Neuronal stem cell (in vitro differentiated cells): Measurements from ENCODE around the gene NAT9.

Experiments used
- DNase-seq: peaks from one replicate; pipeline ENCODE4 v3.0.0-alpha.2; 2013; ENCODE audit warnings: low spot score
- H2AFZ ChIP-seq: one replicate; pipeline ENCODE4 v1.6.1; 2013; ENCODE audit warnings: mild to moderate bottlenecking, low read length, inconsistent platforms
- H2AK5ac ChIP-seq: 2 replicates; pipeline ENCODE4 v1.6.1; 2013; ENCODE audit warnings: low read depth, mild to moderate bottlenecking, inconsistent platforms, low read length, moderate library complexity, mixed read lengths
- H2BK120ac ChIP-seq: 2 replicates; pipeline ENCODE4 v1.6.1; 2013; ENCODE audit warnings: low read depth, mild to moderate bottlenecking, inconsistent platforms, low read length, moderate library complexity, mixed read lengths
- H2BK12ac ChIP-seq: one replicate; pipeline ENCODE4 v1.6.1; 2013; ENCODE audit warnings: low read length, inconsistent platforms
- H2BK15ac ChIP-seq: 2 replicates; pipeline ENCODE4 v1.6.1; 2013; ENCODE audit warnings: mild to moderate bottlenecking, low read length, inconsistent platforms, mixed read lengths
- H2BK5ac ChIP-seq: one replicate; pipeline ENCODE4 v1.6.1; 2013; ENCODE audit warnings: inconsistent platforms, mild to moderate bottlenecking, low read length, moderate library complexity
- H3K14ac ChIP-seq: one replicate; pipeline ENCODE4 v1.6.1; 2013; ENCODE audit warnings: low read length, inconsistent platforms
- H3K18ac ChIP-seq: 2 replicates; pipeline ENCODE4 v1.6.1; 2013; ENCODE audit warnings: low read length, inconsistent platforms
- H3K23ac ChIP-seq: 2 replicates; pipeline ENCODE4 v1.6.1; 2013; ENCODE audit warnings: low read depth, mild to moderate bottlenecking, mixed read lengths, low read length, inconsistent platforms; ENCODE audit not compliant: poor library complexity
- H3K27ac ChIP-seq: replicated peaks from 3 replicates; pipeline ENCODE4 v1.5.1; 2013; ENCODE audit warnings: low read length, inconsistent platforms
- H3K27me3 ChIP-seq, 3 experiments: 2 replicates each; pipeline ENCODE4 v1.6.1; 2013; ENCODE audit warnings: low read length in 3 of 3, mild to moderate bottlenecking in 2 of 3, inconsistent platforms in 1 of 3, low read depth in 1 of 3, mixed read lengths in 1 of 3, moderate library complexity in 1 of 3; ENCODE audit not compliant: control insufficient read depth in 3 of 3, insufficient read depth in 3 of 3
- H3K36me3 ChIP-seq, 2 donors: replicated peaks in 1 of 2; 2 replicates each; pipeline ENCODE4 v1.6.1; 2013; ENCODE audit warnings: low read length in 2 of 2; ENCODE audit not compliant: control insufficient read depth in 2 of 2, insufficient read depth in 2 of 2
- H3K4ac ChIP-seq: 2 replicates; pipeline ENCODE4 v1.6.1; 2013; ENCODE audit warnings: inconsistent platforms, mild to moderate bottlenecking, low read length, moderate library complexity
- H3K4me1 ChIP-seq, 2 donors: 1 replicate in 1 of 2; 2 replicates in 1 of 2; pipeline ENCODE4 v1.6.1; 2013; ENCODE audit warnings: low read length in 2 of 2, low read depth in 1 of 2; ENCODE audit not compliant: control insufficient read depth in 2 of 2, insufficient read depth in 1 of 2
- H3K4me2 ChIP-seq: one replicate; pipeline ENCODE4 v1.6.1; 2013; ENCODE audit warnings: mild to moderate bottlenecking, low read length, inconsistent platforms; ENCODE audit not compliant: insufficient read depth, poor library complexity, severe bottlenecking
- H3K4me3 ChIP-seq, 2 donors: 2 replicates each; pipeline ENCODE4 v1.5.1; 2013; ENCODE audit warnings: low read length in 2 of 2, mild to moderate bottlenecking in 2 of 2, inconsistent platforms in 1 of 2, moderate library complexity in 1 of 2
- H3K79me1 ChIP-seq: one replicate; pipeline ENCODE4 v1.6.1; 2013; ENCODE audit warnings: low read depth, mild to moderate bottlenecking, inconsistent platforms, low read length, moderate library complexity
- H3K9ac ChIP-seq: one replicate; pipeline ENCODE4 v1.6.1; 2013; ENCODE audit warnings: mild to moderate bottlenecking, low read depth, low read length, inconsistent platforms; ENCODE audit not compliant: poor library complexity
- H3K9me3 ChIP-seq, 2 donors: replicated peaks in 1 of 2; 2 replicates each; pipeline versions ENCODE3 to v1.6.1; 2013; ENCODE audit warnings: low read length in 2 of 2, mild to moderate bottlenecking in 2 of 2, inconsistent platforms in 1 of 2, low read depth in 1 of 2, mixed read lengths in 1 of 2, moderate library complexity in 1 of 2; ENCODE audit not compliant: control insufficient read depth in 2 of 2, insufficient read depth in 1 of 2
- H4K8ac ChIP-seq: one replicate; pipeline ENCODE4 v1.6.1; 2013; ENCODE audit warnings: low read depth, mild to moderate bottlenecking, inconsistent platforms, low read length, moderate library complexity
- H4K91ac ChIP-seq: one replicate; pipeline ENCODE4 v1.6.1; 2013; ENCODE audit warnings: low read length, low read depth, mild to moderate bottlenecking, inconsistent platforms; ENCODE audit not compliant: poor library complexity
- WGBS, 2 donors: extraction: QIAGEN DNeasy Blood & Tissue Kit; methylation state at CpG; one replicate each; pipeline ENCODE4 v1.1.7; 2013; ENCODE audit warnings: missing lambda C conversion rate in 2 of 2, mixed read lengths in 1 of 2; ENCODE audit not compliant: insufficient read length in 2 of 2, insufficient replicate concordance in 1 of 2; ENCODE audit errors: extremely low coverage in 2 of 2; 5-methylcytosine and 5-hydroxymethylcytosine counted together

The NAT9 gene

DNA sequence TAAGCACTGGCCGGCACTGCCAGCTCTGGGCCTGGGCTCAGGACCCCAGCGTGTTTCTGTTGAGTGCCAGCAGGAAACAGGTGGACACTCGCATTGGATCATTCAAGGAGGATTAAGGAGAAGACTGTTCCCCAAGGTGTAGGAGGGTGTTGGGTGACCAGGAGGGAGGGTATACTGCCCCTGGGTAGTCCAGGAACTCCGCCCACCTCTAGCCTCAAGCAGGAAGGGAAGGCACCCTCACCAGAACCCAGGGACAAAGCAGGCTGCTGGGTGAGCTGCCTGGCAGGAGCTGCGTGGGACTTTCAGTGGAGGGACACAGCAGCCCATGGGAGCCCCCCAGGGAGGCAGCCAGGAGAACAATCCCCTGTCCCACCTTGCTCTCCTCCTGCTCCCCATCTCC is 46.8 kb downstream of the NAT9 start:
- no peak overlapping the region for H3K23ac ChIP-seq
- no peak overlapping the region for H2AFZ ChIP-seq
- peaks cover 0 to 8% of the 10 kb centered on the region in 2 donors for H3K9me3 ChIP-seq
- no peak overlapping the region for H3K4me3 ChIP-seq
- H3K4ac ChIP-seq = no peak overlapping the region
- H4K8ac ChIP-seq = no peak overlapping the region
- no peak overlapping the region for H2AK5ac ChIP-seq
- no peak overlapping the region for H4K91ac ChIP-seq
- H3K27me3 ChIP-seq = peaks cover 0 to 9% (median 9%) of the 10 kb centered on the region in 3 experiments
- H2BK12ac ChIP-seq = no peak overlapping the region
- DNase-seq = no peak
- no peak overlapping the region for H3K9ac ChIP-seq
- peaks cover 6% of the 10 kb centered on the region for H3K79me1 ChIP-seq
- H3K4me1 ChIP-seq = no peaks in the 10 kb centered on the region
- H3K4me2 ChIP-seq = no peak overlapping the region
- H2BK15ac ChIP-seq = no peak overlapping the region
- no peak overlapping the region for H3K18ac ChIP-seq
- no peaks in the 10 kb centered on the region for H3K36me3 ChIP-seq
- no peak overlapping the region for H3K27ac ChIP-seq
- no CpG with 5 or more reads among the region's 5 CpGs for WGBS, 2 donors
- no peak overlapping the region for H2BK120ac ChIP-seq
- peak overlapping the region; percentile 66 for H3K14ac ChIP-seq
- H2BK5ac ChIP-seq = no peak overlapping the region

DNA sequence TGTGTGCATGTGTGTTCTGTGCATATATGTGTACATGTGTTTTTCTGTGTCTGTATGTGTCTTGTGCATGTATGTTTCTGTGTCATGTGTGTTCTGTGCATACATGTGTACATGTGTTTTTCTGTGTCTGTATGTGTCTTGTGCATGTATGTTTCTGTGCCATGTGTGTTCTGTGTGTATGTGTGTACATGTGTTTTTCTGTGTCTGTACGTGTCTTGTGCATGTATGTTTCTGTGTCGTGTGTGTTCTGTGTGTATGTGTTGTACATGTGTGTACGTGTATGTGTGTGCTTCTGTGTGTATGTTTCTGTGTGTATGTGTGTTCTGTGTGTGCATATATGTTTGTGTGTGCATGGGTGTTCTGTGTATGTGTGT is 47.5 kb downstream of the NAT9 start:
- H4K91ac ChIP-seq = no peak overlapping the region
- peak overlapping the region; percentile 43 for H4K8ac ChIP-seq
- H3K4me3 ChIP-seq = no peak overlapping the region
- H3K4me2 ChIP-seq = no peak overlapping the region
- no peak overlapping the region for H2AFZ ChIP-seq
- no peak overlapping the region for H2BK12ac ChIP-seq
- peak overlapping the region; percentile 1 for H3K4ac ChIP-seq
- peaks cover 0 to 8% of the 10 kb centered on the region in 2 donors for H3K9me3 ChIP-seq
- no peak overlapping the region for H2BK15ac ChIP-seq
- H3K14ac ChIP-seq = no peak overlapping the region
- no peak overlapping the region for H2BK120ac ChIP-seq
- H3K79me1 ChIP-seq = peaks cover 6% of the 10 kb centered on the region
- H3K27me3 ChIP-seq = peaks cover 0 to 5% (median 3%) of the 10 kb centered on the region in 3 experiments
- H3K36me3 ChIP-seq = no peaks in the 10 kb centered on the region
- H3K27ac ChIP-seq = no peak overlapping the region
- H3K18ac ChIP-seq = no peak overlapping the region
- peak overlapping the region; percentile 71 for H3K9ac ChIP-seq
- no peak overlapping the region for H2BK5ac ChIP-seq
- H3K4me1 ChIP-seq = no peaks in the 10 kb centered on the region
- no peak for DNase-seq
- no CpG with 5 or more reads among the region's 3 CpGs for WGBS, 2 donors
- no peak overlapping the region for H3K23ac ChIP-seq
- no peak overlapping the region for H2AK5ac ChIP-seq

DNA sequence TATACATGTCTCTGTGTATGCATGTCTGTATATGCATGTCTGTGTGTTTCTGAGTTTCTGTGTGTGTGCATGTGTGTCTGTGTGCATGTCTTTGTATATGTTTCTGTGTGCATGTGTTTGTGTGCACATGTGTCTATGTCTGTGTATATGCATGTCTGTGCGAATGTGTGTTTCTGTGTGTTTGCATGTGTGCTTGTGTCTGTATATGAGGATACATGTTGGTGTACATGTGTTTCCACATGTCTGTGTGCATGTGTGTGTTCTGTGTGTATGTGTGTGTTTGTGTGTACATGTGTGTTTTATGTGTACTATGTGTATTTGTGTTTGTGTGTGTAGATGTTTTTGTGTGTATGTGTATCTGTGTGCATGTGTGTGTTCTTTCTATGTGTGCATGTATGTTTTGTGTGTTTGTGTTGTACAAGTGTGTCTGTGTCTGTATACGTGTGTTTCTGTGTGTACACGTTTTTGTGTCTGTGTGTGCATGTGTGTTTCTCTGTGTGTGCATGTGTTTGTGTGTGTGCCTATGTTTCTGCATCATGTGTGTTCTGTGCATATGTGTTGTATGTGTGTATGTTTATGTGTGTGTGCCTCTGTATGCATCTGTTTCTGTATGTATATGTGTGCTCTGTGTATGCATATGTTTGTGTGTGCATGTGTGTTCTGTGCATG is 48.0 kb downstream of the NAT9 start:
- Histone ChIP-seq H3K4me3 (peak overlapping the region in 1 of 2 donors; percentile 5), H2AK5ac (no peak overlapping the region), H4K91ac (no peak overlapping the region), H3K36me3 (no peaks in the 10 kb centered on the region), H4K8ac (no peak overlapping the region), H3K27me3 (no peaks in the 10 kb centered on the region), H2BK120ac (no peak overlapping the region), H3K9ac (peak overlapping the region; percentile 71), H3K18ac (no peak overlapping the region), H3K4me2 (no peak overlapping the region), H2AFZ (no peak overlapping the region), H3K79me1 (peaks cover 6% of the 10 kb centered on the region), H2BK5ac (no peak overlapping the region), H2BK15ac (no peak overlapping the region), H3K14ac (no peak overlapping the region), H3K27ac (no peak overlapping the region), H2BK12ac (no peak overlapping the region), H3K4me1 (no peaks in the 10 kb centered on the region), H3K4ac (peak overlapping the region; percentile 1), H3K9me3 (peaks cover 0 to 8% of the 10 kb centered on the region in 2 donors), H3K23ac (no peak overlapping the region)
- WGBS, 2 donors = no CpG with 5 or more reads among the region's 3 CpGs
- no peak for DNase-seq

DNA sequence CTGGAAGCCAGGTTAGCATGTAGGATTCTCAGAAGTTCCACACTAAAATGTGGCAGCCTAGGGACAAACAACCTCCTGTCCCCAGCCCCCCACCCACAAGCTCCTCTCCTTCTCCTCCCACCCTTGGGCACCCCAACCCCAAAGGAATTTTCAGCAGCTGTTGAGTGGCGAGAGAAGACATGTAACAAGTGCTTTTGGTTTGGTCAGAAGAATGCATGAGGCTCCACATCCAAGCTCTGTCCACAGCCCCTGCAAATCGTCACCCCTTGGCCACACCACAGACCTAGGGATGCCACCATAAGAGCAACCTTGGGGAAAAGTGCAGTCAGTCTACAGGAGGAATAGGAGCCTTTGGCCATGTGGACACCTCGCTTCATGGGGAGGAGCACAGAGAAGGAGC is 51.0 kb downstream of the NAT9 start:
- H4K8ac ChIP-seq = no peak overlapping the region
- no peak overlapping the region for H2BK120ac ChIP-seq
- H2BK15ac ChIP-seq = no peak overlapping the region
- H3K4ac ChIP-seq = no peak overlapping the region
- H3K27ac ChIP-seq = no peak overlapping the region
- H3K4me3 ChIP-seq = no peak overlapping the region
- no peak overlapping the region for H3K4me2 ChIP-seq
- DNase-seq = no peak
- no peaks in the 10 kb centered on the region for H3K4me1 ChIP-seq
- no peaks in the 10 kb centered on the region for H3K27me3 ChIP-seq
- no peak overlapping the region for H3K14ac ChIP-seq
- no peak overlapping the region for H2AK5ac ChIP-seq
- H3K23ac ChIP-seq = no peak overlapping the region
- H4K91ac ChIP-seq = no peak overlapping the region
- no peaks in the 10 kb centered on the region for H3K36me3 ChIP-seq
- no peak overlapping the region for H2AFZ ChIP-seq
- H3K79me1 ChIP-seq = peaks cover 4% of the 10 kb centered on the region
- H3K18ac ChIP-seq = no peak overlapping the region
- H2BK12ac ChIP-seq = no peak overlapping the region
- no peak overlapping the region for H3K9ac ChIP-seq
- H2BK5ac ChIP-seq = no peak overlapping the region
- WGBS, 2 donors = no CpG with 5 or more reads among the region's 3 CpGs
- H3K9me3 ChIP-seq = peaks cover 0 to 8% of the 10 kb centered on the region in 2 donors
